H9 (cell line): ENCODE measurements around the gene B3GNT9. TPM values are rescaled to one million over a fixed set of nuclear protein-coding genes. Genes with fewer than 3 reads are reported as not detected.

ENCODE experiments used
- DNase-seq: peaks from one replicate; pipeline ENCODE4 v3.0.0-alpha.2; 2017
- H2AFZ ChIP-seq: one replicate; pipeline ENCODE4 v1.6.1; 2013; ENCODE audit warnings: mild to moderate bottlenecking, low read length, control low read depth, moderate library complexity
- H2AK5ac ChIP-seq: 2 replicates; pipeline ENCODE4 v1.6.1; 2013; ENCODE audit warnings: low read length, control low read depth, mixed read lengths; ENCODE audit not compliant: insufficient read length
- H2BK120ac ChIP-seq: one replicate; pipeline ENCODE4 v1.6.1; 2013; ENCODE audit warnings: low read depth, mild to moderate bottlenecking, low read length, control low read depth, inconsistent platforms; ENCODE audit not compliant: poor library complexity, severe bottlenecking
- H2BK12ac ChIP-seq: 2 replicates; pipeline ENCODE4 v1.6.1; 2013; ENCODE audit warnings: low read length, control low read depth, mixed read lengths, low read depth; ENCODE audit not compliant: insufficient read length
- H2BK15ac ChIP-seq: 2 replicates; pipeline ENCODE4 v1.6.1; 2013; ENCODE audit warnings: low read depth, low read length, control low read depth
- H2BK20ac ChIP-seq: one replicate; pipeline ENCODE4 v1.6.1; 2013; ENCODE audit warnings: low read depth, mild to moderate bottlenecking, low read length, control low read depth, inconsistent platforms; ENCODE audit not compliant: poor library complexity, severe bottlenecking
- H2BK5ac ChIP-seq: 2 replicates; pipeline ENCODE4 v1.6.1; 2013; ENCODE audit warnings: low read length, control low read depth, mixed read lengths; ENCODE audit not compliant: insufficient read length
- H3K14ac ChIP-seq: 2 replicates; pipeline ENCODE4 v1.6.1; 2013; ENCODE audit warnings: low read length, control low read depth; ENCODE audit not compliant: insufficient read depth
- H3K18ac ChIP-seq: 2 replicates; pipeline ENCODE4 v1.6.1; 2013; ENCODE audit warnings: low read depth, mild to moderate bottlenecking, mixed read lengths, low read length, control low read depth; ENCODE audit not compliant: insufficient read length
- H3K23ac ChIP-seq: 2 replicates; pipeline ENCODE4 v1.6.1; 2013; ENCODE audit warnings: low read length, control low read depth, mixed read lengths, low read depth; ENCODE audit not compliant: insufficient read length
- H3K23me2 ChIP-seq: 2 replicates; pipeline ENCODE4 v1.6.1; 2013; ENCODE audit warnings: low read depth, mild to moderate bottlenecking, mixed read lengths, low read length, control low read depth; ENCODE audit not compliant: insufficient read length, poor library complexity, severe bottlenecking
- H3K27ac ChIP-seq: 2 replicates; pipeline ENCODE4 v1.5.1; 2013; ENCODE audit warnings: low read length, control low read depth, mixed read lengths, low read depth; ENCODE audit not compliant: insufficient read length
- H3K27me3 ChIP-seq: 2 replicates; pipeline ENCODE4 v1.6.1; 2013; ENCODE audit warnings: low read length, control low read depth, inconsistent platforms; ENCODE audit not compliant: insufficient read depth
- H3K4ac ChIP-seq: 2 replicates; pipeline ENCODE4 v1.6.1; 2013; ENCODE audit warnings: low read depth, mild to moderate bottlenecking, control low read depth, inconsistent platforms, low read length, moderate library complexity
- H3K4me1 ChIP-seq: 2 replicates; pipeline ENCODE4 v1.6.1; 2013; ENCODE audit warnings: low read length, control low read depth, inconsistent platforms; ENCODE audit not compliant: insufficient read depth
- H3K4me2 ChIP-seq: 2 replicates; pipeline ENCODE4 v1.6.1; 2013; ENCODE audit warnings: low read length, control low read depth, mixed read lengths; ENCODE audit not compliant: insufficient read length, insufficient read depth
- H3K56ac ChIP-seq: 2 replicates; pipeline ENCODE4 v1.6.1; 2013; ENCODE audit warnings: low read depth, mild to moderate bottlenecking, mixed read lengths, low read length, control low read depth; ENCODE audit not compliant: insufficient read length
- H3K79me1 ChIP-seq: 2 replicates; pipeline ENCODE4 v1.6.1; 2013; ENCODE audit warnings: low read depth, mild to moderate bottlenecking, moderate library complexity, low read length, control low read depth, inconsistent platforms; ENCODE audit not compliant: insufficient read depth, poor library complexity, severe bottlenecking
- H3K79me2 ChIP-seq: 2 replicates; pipeline ENCODE4 v1.6.1; 2013; ENCODE audit warnings: low read length, control low read depth, inconsistent platforms; ENCODE audit not compliant: insufficient read depth
- H3K9ac ChIP-seq: 2 replicates; pipeline ENCODE4 v1.6.1; 2013; ENCODE audit warnings: low read length, control low read depth, mixed read lengths; ENCODE audit not compliant: insufficient read length; ENCODE audit errors: extremely low read depth
- H3K9me3 ChIP-seq: one replicate; pipeline ENCODE4 v1.6.1; 2013; ENCODE audit warnings: low read depth, low read length, inconsistent platforms; ENCODE audit not compliant: control insufficient read depth
- H3T11ph ChIP-seq: one replicate; pipeline ENCODE4 v1.6.1; 2013; ENCODE audit warnings: mild to moderate bottlenecking, low read length, control low read depth, inconsistent platforms
- H4K20me1 ChIP-seq: one replicate; pipeline ENCODE4 v1.6.1; 2013; ENCODE audit not compliant: control insufficient read depth, insufficient read length, insufficient read depth
- H4K5ac ChIP-seq: 2 replicates; pipeline ENCODE4 v1.6.1; 2013; ENCODE audit warnings: low read depth, mild to moderate bottlenecking, mixed read lengths, low read length, control low read depth; ENCODE audit not compliant: insufficient read length
- H4K8ac ChIP-seq: replicated peaks from 2 replicates; pipeline ENCODE4 v1.6.1; 2013; ENCODE audit warnings: low read length, control low read depth, mixed read lengths, low read depth; ENCODE audit not compliant: insufficient read length
- H4K91ac ChIP-seq: 2 replicates; pipeline ENCODE4 v1.6.1; 2013; ENCODE audit warnings: low read depth, mild to moderate bottlenecking, moderate library complexity, mixed read lengths, low read length, control low read depth; ENCODE audit not compliant: insufficient read length
- H3K27ac Mint-ChIP-seq, 3 experiments: 2 replicates in 2 of 3; 3 replicates in 1 of 3; pipeline ENCODE4 v1.8.0; 2020 to 2021; ENCODE audit warnings: mixed read lengths in 3 of 3, mild to moderate bottlenecking in 1 of 3, moderate library complexity in 1 of 3
- H3K27me3 Mint-ChIP-seq: 2 replicates; pipeline ENCODE4 v1.8.0; 2021; ENCODE audit warnings: low read depth, mild to moderate bottlenecking, moderate library complexity, mixed read lengths
- H3K36me3 Mint-ChIP-seq, 3 experiments: 2 replicates in 2 of 3; 3 replicates in 1 of 3; pipeline ENCODE4 v1.8.0; 2020 to 2021; ENCODE audit warnings: low read depth in 3 of 3, mixed read lengths in 3 of 3; ENCODE audit not compliant: insufficient read depth in 1 of 3
- H3K4me1 Mint-ChIP-seq, 2 experiments: 2 replicates each; pipeline ENCODE4 v1.8.0; 2020; ENCODE audit warnings: mixed read lengths in 2 of 2
- H3K4me3 Mint-ChIP-seq, 2 experiments: 2 replicates in 1 of 2; 3 replicates in 1 of 2; pipeline ENCODE4 v1.8.0; 2020 to 2021; ENCODE audit warnings: mild to moderate bottlenecking in 2 of 2, mixed read lengths in 2 of 2, moderate library complexity in 1 of 2
- H3K9me3 Mint-ChIP-seq, 2 experiments: 2 replicates in 1 of 2; 3 replicates in 1 of 2; pipeline ENCODE4 v1.8.0; 2020; ENCODE audit warnings: mild to moderate bottlenecking in 2 of 2, mixed read lengths in 2 of 2, moderate library complexity in 1 of 2
- WGBS: extraction: QIAGEN DNeasy Blood & Tissue Kit; methylation state at CpG from one replicate; pipeline ENCODE4 v1.1.7; 2013; ENCODE audit warnings: missing lambda C conversion rate, low lambda C conversion rate, mixed read lengths; ENCODE audit not compliant: insufficient read length; ENCODE audit errors: extremely low coverage; 5-methylcytosine and 5-hydroxymethylcytosine counted together
- total RNA-seq: library from RNA; stranded (reverse); gene quantifications from 2 replicates; pipeline ENCODE4 v1.2.1, GENCODE V29; 2021
- TF ChIP-seq, protein P1 (sequence below): fragments of 200-600 bp; sonication (generic); conservative IDR thresholded peaks from 3 replicates; pipeline ENCODE4 v1.8.0; 2021; ENCODE audit warnings: antibody characterized with exemption, mild to moderate bottlenecking

The B3GNT9 gene
- total RNA-seq, 1 experiment from 2014 or later: 11.2 TPM

DNA sequence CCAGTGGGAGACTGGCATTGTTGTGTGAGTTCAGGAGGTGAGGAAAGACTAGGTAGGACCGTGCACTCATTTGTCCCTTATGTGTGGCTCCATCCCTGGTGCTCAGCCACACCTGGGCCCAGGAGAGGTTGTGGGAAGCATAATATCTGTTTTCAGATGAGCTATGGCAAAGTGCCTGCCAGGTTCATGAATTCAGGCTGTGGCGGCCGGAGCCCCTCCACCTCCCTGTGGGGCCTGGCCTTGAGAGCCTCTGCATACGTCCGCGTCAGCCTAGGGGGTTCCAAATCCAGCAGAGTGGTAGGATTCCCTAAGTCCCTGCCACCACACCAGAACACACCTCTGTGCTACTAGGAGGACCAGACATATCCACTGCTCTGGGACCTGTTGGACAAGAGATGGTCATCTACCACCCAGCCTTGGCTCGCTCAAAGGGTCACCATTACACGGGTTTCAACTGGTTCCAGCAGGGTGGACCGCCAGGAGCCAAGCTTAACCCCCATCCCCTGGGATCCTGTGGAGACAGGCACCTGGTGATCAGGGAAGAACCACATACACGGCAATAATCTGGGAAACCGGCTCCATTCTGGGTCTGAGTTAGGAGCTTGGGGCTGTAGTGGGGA is 2.0 kb downstream of the B3GNT9 start:
- WGBS: no CpG with 5 or more reads among the region's 11 CpGs
- H3T11ph ChIP-seq: no peak overlapping the region
- H2BK5ac ChIP-seq: no peak overlapping the region
- H2BK12ac ChIP-seq: no peak overlapping the region
- H3K4me2 ChIP-seq: no peak overlapping the region
- no peaks in the 10 kb centered on the region for H3K9me3 ChIP-seq
- Mint-ChIP-seq H3K36me3 (peaks cover 10 to 50% (median 49%) of the 10 kb centered on the region in 3 experiments), H3K9me3 (peaks cover 0 to 5% of the 10 kb centered on the region in 2 experiments; a peak in 3 of 5 replicates), H3K4me3 (peak overlapping the region in 1 of 2 experiments; percentile 44; a peak in 1 of 5 replicates), H3K27ac (no peak overlapping the region), H3K27me3 (peaks cover 29% of the 10 kb centered on the region), H3K4me1 (peaks cover 10 to 14% of the 10 kb centered on the region in 2 experiments)
- H4K20me1 ChIP-seq: no peaks in the 10 kb centered on the region
- H3K4ac ChIP-seq: no peak overlapping the region
- H3K27me3 ChIP-seq: peaks cover 15% of the 10 kb centered on the region; the same call in 1 of the 2 replicates
- TF ChIP-seq, protein P1, sequence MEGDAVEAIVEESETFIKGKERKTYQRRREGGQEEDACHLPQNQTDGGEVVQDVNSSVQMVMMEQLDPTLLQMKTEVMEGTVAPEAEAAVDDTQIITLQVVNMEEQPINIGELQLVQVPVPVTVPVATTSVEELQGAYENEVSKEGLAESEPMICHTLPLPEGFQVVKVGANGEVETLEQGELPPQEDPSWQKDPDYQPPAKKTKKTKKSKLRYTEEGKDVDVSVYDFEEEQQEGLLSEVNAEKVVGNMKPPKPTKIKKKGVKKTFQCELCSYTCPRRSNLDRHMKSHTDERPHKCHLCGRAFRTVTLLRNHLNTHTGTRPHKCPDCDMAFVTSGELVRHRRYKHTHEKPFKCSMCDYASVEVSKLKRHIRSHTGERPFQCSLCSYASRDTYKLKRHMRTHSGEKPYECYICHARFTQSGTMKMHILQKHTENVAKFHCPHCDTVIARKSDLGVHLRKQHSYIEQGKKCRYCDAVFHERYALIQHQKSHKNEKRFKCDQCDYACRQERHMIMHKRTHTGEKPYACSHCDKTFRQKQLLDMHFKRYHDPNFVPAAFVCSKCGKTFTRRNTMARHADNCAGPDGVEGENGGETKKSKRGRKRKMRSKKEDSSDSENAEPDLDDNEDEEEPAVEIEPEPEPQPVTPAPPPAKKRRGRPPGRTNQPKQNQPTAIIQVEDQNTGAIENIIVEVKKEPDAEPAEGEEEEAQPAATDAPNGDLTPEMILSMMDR: no peak
- H3K27ac ChIP-seq: no peak overlapping the region
- H3K14ac ChIP-seq: no peak overlapping the region
- H4K91ac ChIP-seq: no peak overlapping the region
- no peak overlapping the region for H4K5ac ChIP-seq
- H2AK5ac ChIP-seq: no peak overlapping the region
- H2BK120ac ChIP-seq: no peak overlapping the region
- no peaks in the 10 kb centered on the region for H3K4me1 ChIP-seq
- H3K79me2 ChIP-seq: no peaks in the 10 kb centered on the region
- H4K8ac ChIP-seq: no peak overlapping the region
- H3K18ac ChIP-seq: no peak overlapping the region
- H3K23ac ChIP-seq: no peak overlapping the region
- no peak overlapping the region for H2AFZ ChIP-seq
- peaks cover 5% of the 10 kb centered on the region for H3K23me2 ChIP-seq
- no peak overlapping the region for H3K9ac ChIP-seq
- H2BK20ac ChIP-seq: no peak overlapping the region
- DNase-seq: no peak
- H3K56ac ChIP-seq: no peak overlapping the region
- no peaks in the 10 kb centered on the region for H3K79me1 ChIP-seq
- H2BK15ac ChIP-seq: no peak overlapping the region
